Body of pancreas (tissue), 4 donors: ENCODE data around the gene C22orf42.

Experiments
- POLR2A ChIP-seq, 3 donors: fragments of 450-650 bp; IDR thresholded peaks; one replicate each; pipeline ENCODE4 v1.6.1; 2016; ENCODE audit warnings: antibody characterized with exemption in 3 of 3, mild to moderate bottlenecking in 2 of 3
- TF ChIP-seq, protein P1 (sequence below), 7 experiments: fragments of 450-650 bp in 4 of 7; fragments of 200-600 bp in 3 of 7; sonication (generic) in 3 of 7; IDR thresholded peaks; one replicate each; pipeline ENCODE4 v1.5.1; 2016 to 2019; ENCODE audit warnings: antibody characterized with exemption in 7 of 7

DNA sequence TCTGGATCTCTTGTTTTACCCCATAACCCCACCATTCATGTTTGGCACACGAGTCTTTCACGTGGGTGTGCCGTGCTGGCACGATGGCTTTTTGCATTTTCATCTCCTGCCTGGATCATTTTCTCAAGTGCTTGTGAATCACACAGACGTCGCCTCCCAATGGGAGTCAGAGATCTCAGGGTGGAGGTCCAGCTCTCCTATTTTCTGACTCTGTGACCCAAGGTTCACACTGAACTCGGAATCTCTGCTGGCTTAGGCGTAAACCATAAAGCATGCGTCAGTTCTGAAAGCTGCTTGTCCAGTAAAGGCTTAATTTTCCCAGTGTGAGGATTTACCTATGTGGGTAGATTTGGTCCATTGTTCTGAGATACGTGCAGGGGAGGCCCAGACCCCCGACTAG, 16.0 kb upstream of the C22orf42 start:
- TF ChIP-seq, protein P1, sequence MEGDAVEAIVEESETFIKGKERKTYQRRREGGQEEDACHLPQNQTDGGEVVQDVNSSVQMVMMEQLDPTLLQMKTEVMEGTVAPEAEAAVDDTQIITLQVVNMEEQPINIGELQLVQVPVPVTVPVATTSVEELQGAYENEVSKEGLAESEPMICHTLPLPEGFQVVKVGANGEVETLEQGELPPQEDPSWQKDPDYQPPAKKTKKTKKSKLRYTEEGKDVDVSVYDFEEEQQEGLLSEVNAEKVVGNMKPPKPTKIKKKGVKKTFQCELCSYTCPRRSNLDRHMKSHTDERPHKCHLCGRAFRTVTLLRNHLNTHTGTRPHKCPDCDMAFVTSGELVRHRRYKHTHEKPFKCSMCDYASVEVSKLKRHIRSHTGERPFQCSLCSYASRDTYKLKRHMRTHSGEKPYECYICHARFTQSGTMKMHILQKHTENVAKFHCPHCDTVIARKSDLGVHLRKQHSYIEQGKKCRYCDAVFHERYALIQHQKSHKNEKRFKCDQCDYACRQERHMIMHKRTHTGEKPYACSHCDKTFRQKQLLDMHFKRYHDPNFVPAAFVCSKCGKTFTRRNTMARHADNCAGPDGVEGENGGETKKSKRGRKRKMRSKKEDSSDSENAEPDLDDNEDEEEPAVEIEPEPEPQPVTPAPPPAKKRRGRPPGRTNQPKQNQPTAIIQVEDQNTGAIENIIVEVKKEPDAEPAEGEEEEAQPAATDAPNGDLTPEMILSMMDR (IDR thresholded peaks at IDR 0.05): no peak
- TF ChIP-seq POLR2A (IDR thresholded peaks at IDR 0.05): no peak
